ENCODE results near the gene APOLD1.

DNA sequence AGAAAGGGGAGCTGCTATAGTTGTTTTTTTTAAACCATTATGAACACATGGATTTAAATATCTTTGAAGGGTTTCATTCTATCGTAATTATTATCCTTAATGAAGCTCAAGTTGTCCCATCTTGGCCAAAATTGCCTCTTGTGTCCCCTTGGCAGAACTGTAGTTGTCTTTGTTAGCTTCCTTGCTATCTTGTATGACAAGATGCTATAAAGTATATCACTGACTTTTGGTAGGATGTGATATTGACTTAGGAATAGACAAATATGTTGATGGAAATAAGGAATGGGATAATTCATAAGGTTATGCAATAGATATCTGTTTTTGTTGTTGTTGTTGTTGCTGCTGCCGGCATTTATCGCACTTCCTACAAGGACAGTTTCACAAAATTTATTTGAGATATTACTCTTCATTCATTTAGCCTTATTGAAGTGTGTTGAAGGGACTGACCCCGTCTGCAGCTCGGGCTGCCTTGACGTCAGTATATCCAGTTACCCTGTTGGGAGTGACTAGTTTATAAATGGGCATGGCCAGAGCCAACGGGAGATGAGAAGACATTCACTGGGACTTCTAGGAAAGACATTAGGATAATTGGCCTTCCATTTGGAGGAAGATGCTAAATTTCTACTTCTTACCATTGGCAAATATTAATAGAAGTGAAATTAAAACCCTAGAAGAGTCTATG is 26.1 kb upstream of the APOLD1 start:
- TF ChIP-seq, protein P1, sequence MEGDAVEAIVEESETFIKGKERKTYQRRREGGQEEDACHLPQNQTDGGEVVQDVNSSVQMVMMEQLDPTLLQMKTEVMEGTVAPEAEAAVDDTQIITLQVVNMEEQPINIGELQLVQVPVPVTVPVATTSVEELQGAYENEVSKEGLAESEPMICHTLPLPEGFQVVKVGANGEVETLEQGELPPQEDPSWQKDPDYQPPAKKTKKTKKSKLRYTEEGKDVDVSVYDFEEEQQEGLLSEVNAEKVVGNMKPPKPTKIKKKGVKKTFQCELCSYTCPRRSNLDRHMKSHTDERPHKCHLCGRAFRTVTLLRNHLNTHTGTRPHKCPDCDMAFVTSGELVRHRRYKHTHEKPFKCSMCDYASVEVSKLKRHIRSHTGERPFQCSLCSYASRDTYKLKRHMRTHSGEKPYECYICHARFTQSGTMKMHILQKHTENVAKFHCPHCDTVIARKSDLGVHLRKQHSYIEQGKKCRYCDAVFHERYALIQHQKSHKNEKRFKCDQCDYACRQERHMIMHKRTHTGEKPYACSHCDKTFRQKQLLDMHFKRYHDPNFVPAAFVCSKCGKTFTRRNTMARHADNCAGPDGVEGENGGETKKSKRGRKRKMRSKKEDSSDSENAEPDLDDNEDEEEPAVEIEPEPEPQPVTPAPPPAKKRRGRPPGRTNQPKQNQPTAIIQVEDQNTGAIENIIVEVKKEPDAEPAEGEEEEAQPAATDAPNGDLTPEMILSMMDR (IDR thresholded peaks at IDR 0.05; ENCODE audit: insufficient read depth, low read length, poor library complexity, severe bottlenecking), result no peak
- TF ChIP-seq EZH2phosphoT487 (conservative IDR thresholded peaks at IDR 0.05; ENCODE audit: low read length), result no peak

All from SU-DHL-6 (cell line).